HepG2 (cell line): Measurements from ENCODE around the gene PRKAR2B. TPM values are rescaled to one million over a fixed set of nuclear protein-coding genes. Genes with fewer than 3 reads are reported as not detected.

Experiments
- ATAC-seq: fragments of 200-7000 bp; cut with Tn5 transposase; 3 replicates; pipeline ENCODE4 v1.9.1; 2020; ENCODE audit warnings: mild to moderate bottlenecking, moderate library complexity
- BruUV-seq: library from RNA; stranded (reverse); fragments of 400-500 nt; replicated peaks from 2 replicates; lab custom pipeline; 2021; lab: Mats Ljungman, UMichigan
- CTCF ChIA-PET: fragments of 300-600 bp; formaldehyde crosslinking; extraction: SDS; loops from one replicate; lab custom pipeline; 2021; ENCODE audit warnings: low total read pairs, inconsistent platforms, low intra/inter-chr PET ratio; lab: Yijun Ruan, JAX
- POLR2A ChIA-PET: fragments of 350-600 bp; sonication (Branson Sonifier 250); formaldehyde crosslinking; loops from one replicate; lab custom pipeline; 2020; ENCODE audit warnings: antibody characterized with exemption, inconsistent platforms; lab: Yijun Ruan, JAX
- DNase-seq: peaks from one replicate; pipeline ENCODE4 v3.0.0-alpha.2; 2015; ENCODE audit warnings: low spot score
- FAIRE-seq: peaks from 3 replicates; lab custom pipeline; 2011; peaks lifted over from hg19 to GRCh38; lab: Jason Lieb, UNC
- H2AFZ ChIP-seq: one replicate; pipeline ENCODE4 v1.6.1; 2011; ENCODE audit warnings: low read length, inconsistent platforms
- H3K27ac ChIP-seq: fragments of 300-600 bp; 3 replicates; pipeline ENCODE4 v1.8.0; 2011; ENCODE audit warnings: mixed run types, mild to moderate bottlenecking, mixed read lengths, low read length, inconsistent platforms; ENCODE audit not compliant: insufficient read depth; ENCODE audit errors: extremely low read length
- H3K27me3 ChIP-seq, 2 experiments: fragments of 200-600 bp in 1 of 2; 2 replicates in 1 of 2; 3 replicates in 1 of 2; pipeline versions ENCODE4 v1.6.0 to v1.8.0; 2011; ENCODE audit warnings: low read length in 2 of 2, mild to moderate bottlenecking in 2 of 2, moderate library complexity in 2 of 2, inconsistent platforms in 1 of 2; ENCODE audit not compliant: insufficient read depth in 2 of 2, control insufficient read depth in 1 of 2
- H3K36me3 ChIP-seq, 2 experiments: fragments of 200-600 bp in 1 of 2; replicated peaks in 1 of 2; 2 replicates in 1 of 2; 3 replicates in 1 of 2; pipeline versions ENCODE4 v1.5.1 to v1.8.0; 2011; ENCODE audit warnings: low read length in 2 of 2, inconsistent platforms in 1 of 2; ENCODE audit not compliant: insufficient read depth in 2 of 2, control insufficient read depth in 1 of 2
- H3K4me1 ChIP-seq: 2 replicates; pipeline ENCODE4 v1.5.1; 2012; ENCODE audit warnings: low read length, inconsistent platforms; ENCODE audit not compliant: insufficient read depth
- H3K4me2 ChIP-seq: 2 replicates; pipeline ENCODE4 v1.6.0; 2011; ENCODE audit warnings: low read depth, low read length, inconsistent platforms
- H3K4me3 ChIP-seq, 3 experiments: fragments of 200-600 bp in 1 of 3; sonication (generic), shearing (Covaris generic) in 1 of 3; replicated peaks in 1 of 3; 2 replicates each; pipeline ENCODE4 v1.5.1; 2011 to 2016; ENCODE audit warnings: low read length in 3 of 3, inconsistent platforms in 2 of 3, low read depth in 2 of 3, mild to moderate bottlenecking in 2 of 3, control low read depth in 1 of 3, mixed read lengths in 1 of 3; ENCODE audit not compliant: insufficient read depth in 1 of 3
- H3K79me2 ChIP-seq: one replicate; pipeline ENCODE4 v1.6.1; 2011; ENCODE audit warnings: low read length, inconsistent platforms; ENCODE audit not compliant: insufficient read depth
- H3K9ac ChIP-seq: 2 replicates; pipeline ENCODE4 v1.6.0; 2011; ENCODE audit warnings: mild to moderate bottlenecking, low read depth, low read length, inconsistent platforms; ENCODE audit not compliant: insufficient read depth
- H3K9me3 ChIP-seq: 2 replicates; pipeline ENCODE4 v1.5.1; 2012; ENCODE audit warnings: mild to moderate bottlenecking, low read length
- H4K20me1 ChIP-seq: 2 replicates; pipeline ENCODE4 v1.6.0; 2011; ENCODE audit warnings: inconsistent platforms, mild to moderate bottlenecking, low read length, moderate library complexity; ENCODE audit not compliant: insufficient read depth
- ARID2 ChIP-seq: sonication (generic); formaldehyde crosslinking; IDR thresholded peaks from 2 replicates; pipeline ENCODE4 v1.8.1; 2022; ENCODE audit warnings: mild to moderate bottlenecking, missing genetic modification reagents, borderline replicate concordance
- ASH2L ChIP-seq: fragments of 300-600, 200-600 bp; sonication (generic); IDR thresholded peaks from 2 replicates; pipeline ENCODE4 v1.7.0; 2017; ENCODE audit warnings: low read depth, mild to moderate bottlenecking, moderate library complexity, mixed read lengths, low read length; ENCODE audit not compliant: insufficient read length
- FLYWCH1 ChIP-seq: sonication (generic); formaldehyde crosslinking; IDR thresholded peaks from 2 replicates; pipeline ENCODE4 v1.8.1; 2023; ENCODE audit warnings: mild to moderate bottlenecking, missing genetic modification reagents
- KDM3A ChIP-seq: IDR thresholded peaks from 2 replicates; pipeline ENCODE4 v1.6.1; 2018; ENCODE audit warnings: low read depth, missing compliant biosample characterization
- PHF8 ChIP-seq: sonication (generic); formaldehyde crosslinking; IDR thresholded peaks from 2 replicates; pipeline ENCODE4 v1.5.0; 2020; ENCODE audit warnings: missing genetic modification reagents
- TIGD3 ChIP-seq: sonication (generic); formaldehyde crosslinking; IDR thresholded peaks from 2 replicates; pipeline ENCODE4 v1.5.1; 2020; ENCODE audit warnings: mild to moderate bottlenecking, missing genetic modification reagents, borderline replicate concordance
- ZBTB38 ChIP-seq: sonication (generic); formaldehyde crosslinking; IDR thresholded peaks from 2 replicates; pipeline ENCODE4 v1.5.1; 2020; ENCODE audit warnings: mild to moderate bottlenecking, missing genetic modification reagents
- ZKSCAN8 ChIP-seq: IDR thresholded peaks from 2 replicates; pipeline ENCODE4 v1.6.1; 2016; ENCODE audit warnings: borderline replicate concordance, missing genetic modification reagents, missing compliant biosample characterization
- ZNF232 ChIP-seq: sonication (generic); formaldehyde crosslinking; IDR thresholded peaks from 2 replicates; pipeline ENCODE4 v1.4.0; 2020; ENCODE audit warnings: missing genetic modification reagents, borderline replicate concordance
- ZNF251 ChIP-seq: sonication (generic); formaldehyde crosslinking; IDR thresholded peaks from 2 replicates; pipeline ENCODE4 v1.9.0; 2021; ENCODE audit warnings: mild to moderate bottlenecking, missing genetic modification reagents
- ZNF672 ChIP-seq: sonication (generic); formaldehyde crosslinking; IDR thresholded peaks from 2 replicates; pipeline ENCODE4 v1.8.1; 2022; ENCODE audit warnings: missing genetic modification reagents
- ZNF780A ChIP-seq: sonication (generic); formaldehyde crosslinking; IDR thresholded peaks from 2 replicates; pipeline ENCODE4 v1.8.0; 2022; ENCODE audit warnings: mild to moderate bottlenecking, missing genetic modification reagents, moderate library complexity
- ZSCAN12 ChIP-seq: sonication (generic); formaldehyde crosslinking; IDR thresholded peaks from 2 replicates; pipeline ENCODE4 v1.9.0; 2021; ENCODE audit warnings: mild to moderate bottlenecking, missing genetic modification reagents
- ZSCAN30 ChIP-seq: sonication (generic); formaldehyde crosslinking; IDR thresholded peaks from 2 replicates; pipeline ENCODE4 v1.5.0; 2020; ENCODE audit warnings: mild to moderate bottlenecking, missing genetic modification reagents
- whole genome bisulfite sequencing: methylation state at CpG from one replicate; pipeline ENCODE4 v1.1.6; 2017; ENCODE audit warnings: low lambda C conversion rate; 5-methylcytosine and 5-hydroxymethylcytosine counted together
- in situ Hi-C: cut with HindIII; loops from 2 replicates; pipeline ENCODE4 v1.10.0; 2017; ENCODE audit warnings: low pct_unique_long_range_greater_than_20kb; ENCODE audit not compliant: extremely low pct_ligation_motif_present
- intact Hi-C: fragments of 100-400 bp; cut with micrococcal nuclease; formaldehyde crosslinking; loops from one replicate; pipeline ENCODE4 v1.10.0; 2022; ENCODE audit not compliant: unreplicated experiment
- polyA plus RNA-seq, 8 experiments: library from polyadenylated mRNA; depleted of rRNA in 3 of 8; stranded (reverse) in 7 of 8; unstranded in 1 of 8; fragments of >200 nt; fragmentation: Illumina TruSeq in 4 of 8; extraction: Trizol in 4 of 8; gene quantifications; 2 replicates each; pipeline versions ENCODE4 v1.2.1 to v1.2.3, GENCODE V29; 2011 to 2016; ENCODE audit warnings: low read depth in 4 of 8, missing spikeins in 1 of 8, mixed read lengths in 1 of 8; ENCODE audit not compliant: insufficient read depth in 1 of 8
- total RNA-seq, 5 experiments: library from RNA; depleted of rRNA; stranded (reverse); fragments of >200 nt; fragmentation: Illumina TruSeq; extraction: Trizol; gene quantifications; 2 replicates each; pipeline ENCODE4 v1.2.3, GENCODE V29; 2016; ENCODE audit warnings: low read depth in 1 of 5
- TF ChIP-seq, protein P1 (sequence below): sonication (generic); formaldehyde crosslinking; IDR thresholded peaks from 2 replicates; pipeline ENCODE4 v1.8.1; 2023; ENCODE audit warnings: mild to moderate bottlenecking, moderate library complexity, missing genetic modification reagents
- TF ChIP-seq, protein P2 (sequence below): IDR thresholded peaks from 2 replicates; pipeline ENCODE4 v1.6.1; 2018; ENCODE audit warnings: missing genetic modification reagents

The PRKAR2B gene
- total and polyA plus RNA-seq, 2 of the 13 experiments (the other 11 are each of a cell fraction or from before 2014, with no cell fraction given) = not detected

- peak; percentile 63; the same call in 1 of the 2 replicates for TF ChIP-seq ZNF232 (CRISPR knock-in tag)
- TF ChIP-seq, protein P1, sequence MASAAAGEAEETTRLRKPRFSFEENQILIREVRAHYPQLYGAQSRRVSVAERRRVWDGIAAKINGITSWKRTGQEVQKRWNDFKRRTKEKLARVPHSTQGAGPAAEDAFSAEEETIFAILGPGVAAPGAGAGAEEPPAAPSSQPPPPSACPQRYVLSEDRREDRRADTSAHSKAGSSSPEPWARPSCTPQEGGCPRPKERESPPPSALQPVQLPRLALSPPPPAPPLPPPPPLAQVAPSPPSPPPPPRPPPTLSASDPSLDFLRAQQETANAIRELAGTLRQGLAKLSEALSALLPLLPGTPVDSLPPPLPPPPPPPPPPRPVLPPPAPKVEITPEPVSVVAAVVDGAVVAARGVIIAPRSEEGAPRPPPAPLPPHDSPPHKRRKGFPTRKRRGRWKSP (CRISPR knock-in tag) = 0 out of 2 replicates have a peak, but pooled peaks have one; percentile 39
- TF ChIP-seq TIGD3 = no peak
- TF ChIP-seq ZNF780A = no peak
- no peak for TF ChIP-seq ZNF251 (CRISPR knock-in tag)
These were observed 124.9 kb downstream of the PRKAR2B start (continued) for GRCh38 chr7:107169120-107170050.

GRCh38 chr7:107170051-107170915 lies 125.8 kb downstream of the PRKAR2B start:
- H3K79me2 ChIP-seq = peaks cover 53% of the 10 kb centered on the region
- WGBS = 14% methylated on average over 13 of the region's 13 CpGs
- TF ChIP-seq ZNF672 (no peak), ZBTB38 (CRISPR knock-in tag) (no peak), ASH2L (peak; percentile 42), ZSCAN12 (CRISPR knock-in tag) (peak; percentile 46; the same call in 1 of the 2 replicates), ZKSCAN8 (CRISPR knock-in tag) (no peak), ZSCAN30 (CRISPR knock-in tag) (no peak), ARID2 (CRISPR knock-in tag) (0 out of 2 replicates have a peak, but pooled peaks have one; percentile 2), KDM3A (CRISPR knock-in tag) (no peak), PHF8 (CRISPR knock-in tag) (no peak), FLYWCH1 (CRISPR knock-in tag) (no peak)
- TF ChIP-seq, protein P2, sequence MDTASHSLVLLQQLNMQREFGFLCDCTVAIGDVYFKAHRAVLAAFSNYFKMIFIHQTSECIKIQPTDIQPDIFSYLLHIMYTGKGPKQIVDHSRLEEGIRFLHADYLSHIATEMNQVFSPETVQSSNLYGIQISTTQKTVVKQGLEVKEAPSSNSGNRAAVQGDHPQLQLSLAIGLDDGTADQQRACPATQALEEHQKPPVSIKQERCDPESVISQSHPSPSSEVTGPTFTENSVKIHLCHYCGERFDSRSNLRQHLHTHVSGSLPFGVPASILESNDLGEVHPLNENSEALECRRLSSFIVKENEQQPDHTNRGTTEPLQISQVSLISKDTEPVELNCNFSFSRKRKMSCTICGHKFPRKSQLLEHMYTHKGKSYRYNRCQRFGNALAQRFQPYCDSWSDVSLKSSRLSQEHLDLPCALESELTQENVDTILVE (CRISPR knock-in tag) = 0 out of 2 replicates have a peak, but pooled peaks have one; percentile 14

More at GRCh38 chr7:107170051-107170915, 125.8 kb downstream of the PRKAR2B start:
- no peak for ATAC-seq
- peaks cover 53% of the 10 kb centered on the region for H4K20me1 ChIP-seq
- intact Hi-C loops (no loop called here), in situ Hi-C loops (no loop called here)
- H2AFZ ChIP-seq = no peak overlapping the region
- peak overlapping the region; percentile 97 to 100 (median 98) for H3K4me3 ChIP-seq
- peak overlapping the region; percentile 86 for H3K4me2 ChIP-seq
- no peaks in the 10 kb centered on the region; a peak in 1 of 5 replicates for H3K27me3 ChIP-seq
- H3K4me1 ChIP-seq = peaks cover 7% of the 10 kb centered on the region
- BruUV-seq = TSS peak; percentile 65
- CTCF ChIA-PET = no interaction called here
- peak overlapping the region; percentile 89 for H3K9ac ChIP-seq
- DNase-seq = no peak
- peak overlapping the region; percentile 93 for H3K27ac ChIP-seq
- POLR2A ChIA-PET = interaction anchor here (0.5 to 3.6 kb wide), 5 partner anchors 11 to 1058 kb away, joined by 4 to 28 read pairs (median 15); partner anchors contain the start of genes CBLL1 and SYPL1
- no peak for FAIRE-seq
- no peaks in the 10 kb centered on the region for H3K9me3 ChIP-seq
- H3K36me3 ChIP-seq = 0 out of 5 replicates have a peak, but pooled peaks cover 0 to 7% of the 10 kb centered on the region in 2 experiments
